Activated T-helper 9 cell treated with anti-CD3 and anti-CD28 coated beads, Interleukin-2, amount 50 U/mL, for 16 hours (primary cell): ENCODE measurements around the gene PTPRE.

ENCODE experiments used
- DNase-seq: peaks from one replicate; pipeline ENCODE4 v3.0.0-alpha.2; 2020; ENCODE audit warnings: low read depth

The PTPRE gene

GRCh38 chr10:127906548-127907377 is at the start of gene PTPRE:
Gene PTPRE (plus strand): TSS chr10:127907103. CDS start chr10:128040882, 133,779 bp downstream.
- peak; percentile 67 for DNase-seq

- no peak for DNase-seq
Measured at GRCh38 chr10:127860592-127860991, 46.3 kb upstream of the PTPRE start.

DNA sequence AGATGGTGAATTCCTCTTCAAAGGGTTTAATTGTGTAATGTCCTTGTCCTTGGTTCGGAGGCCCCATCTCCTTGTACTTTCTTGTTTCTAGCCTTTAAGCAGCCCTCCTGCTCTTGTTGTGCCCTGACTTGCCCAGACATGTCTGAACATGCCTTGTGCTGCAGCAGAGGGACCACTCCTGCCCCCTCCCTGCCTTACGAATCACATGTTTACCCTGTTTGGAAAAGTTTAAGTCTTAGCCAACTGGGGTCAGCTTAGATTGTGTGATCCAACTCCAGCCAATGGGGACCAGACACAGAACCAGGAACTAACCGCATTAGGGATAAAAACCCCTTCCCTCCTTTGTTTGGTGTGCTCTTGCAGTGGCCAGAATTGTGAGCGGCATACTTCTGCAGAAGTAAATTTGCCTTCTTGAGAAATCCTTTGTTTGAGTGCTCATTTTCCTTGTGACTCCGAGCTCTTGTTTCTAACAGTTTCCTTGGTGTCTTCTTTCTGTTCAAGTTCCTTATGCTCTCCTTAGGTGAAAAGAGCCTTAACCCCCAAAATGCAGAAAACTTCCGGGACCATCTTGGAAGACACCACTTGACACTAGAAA is 43.6 kb upstream of the PTPRE start:
- DNase-seq: no peak

DNA sequence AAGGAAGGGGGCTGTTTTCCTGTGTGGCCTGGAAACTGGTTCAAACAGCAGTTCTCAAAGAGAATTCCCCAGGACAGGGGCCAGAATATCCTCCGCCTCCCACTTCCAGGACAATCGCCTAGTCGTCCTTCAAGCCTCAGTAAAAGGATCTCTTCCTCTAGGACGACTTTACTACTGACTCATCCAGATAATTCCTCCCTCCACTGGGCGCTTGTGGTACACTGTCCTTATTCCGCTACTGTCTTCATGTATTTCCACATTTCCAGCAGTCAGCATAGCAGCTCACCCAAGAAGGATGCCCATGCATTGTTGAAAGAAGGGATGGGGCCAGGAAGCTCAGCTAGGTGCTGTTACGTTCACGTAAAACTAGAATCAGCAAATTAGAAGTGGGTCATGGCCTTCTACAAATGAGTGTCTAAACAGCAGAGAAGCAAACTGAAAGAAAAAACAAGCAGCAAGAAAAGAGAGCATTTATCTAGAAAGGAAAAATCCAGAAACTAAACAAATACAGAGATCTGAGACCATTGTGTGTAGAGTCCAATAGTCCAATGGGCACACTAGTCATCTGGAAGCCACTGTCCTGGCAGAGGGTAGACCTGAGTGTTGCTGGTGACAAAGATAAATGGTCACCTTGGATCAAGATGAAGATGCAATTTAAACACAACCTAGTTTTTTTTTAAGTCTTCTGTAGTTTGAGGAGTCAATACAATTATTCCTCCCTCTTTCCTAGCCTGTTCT is 40.5 kb upstream of the PTPRE start:
- no peak for DNase-seq

DNA sequence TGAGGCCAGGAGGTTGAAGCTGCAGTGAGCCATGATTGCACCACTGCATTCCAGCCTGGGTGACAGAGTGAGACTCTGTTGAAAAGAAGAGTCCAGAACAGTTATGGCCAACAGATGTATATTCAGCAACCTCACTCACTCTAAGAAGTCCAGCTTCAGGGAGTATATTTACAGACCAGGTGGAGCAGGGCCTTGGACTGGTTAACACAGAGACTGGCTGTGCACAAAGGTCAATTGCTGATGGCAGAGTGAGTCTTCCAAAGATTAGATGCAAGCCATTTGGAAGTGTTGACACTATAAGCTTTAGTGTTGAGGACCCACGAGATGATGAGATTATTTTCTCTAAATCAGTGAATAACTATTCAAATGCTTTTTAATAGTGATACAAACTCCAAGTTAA is 39.1 kb upstream of the PTPRE start:
- DNase-seq: no peak

GRCh38 chr10:127869329-127869728 is 37.6 kb upstream of the PTPRE start:
- DNase-seq: no peak

DNA sequence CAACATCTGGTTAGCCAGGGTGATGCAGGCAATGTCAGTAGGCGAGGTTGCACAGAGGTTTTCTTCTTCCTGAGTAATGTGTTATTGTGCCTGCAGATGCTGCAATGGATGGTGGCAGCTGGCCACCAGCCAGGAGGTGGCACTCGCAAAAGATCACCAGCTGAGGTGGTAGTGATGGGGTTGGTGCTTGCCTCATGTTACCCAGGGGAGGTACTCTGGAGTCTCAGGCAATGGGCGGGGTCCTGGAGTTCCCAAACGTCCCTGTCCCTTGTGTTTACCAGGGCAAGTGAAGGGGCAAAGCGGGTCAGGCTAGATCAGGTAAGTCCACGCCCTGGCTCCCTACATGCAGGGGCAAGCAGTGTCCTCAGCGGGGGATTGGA is 35.3 kb upstream of the PTPRE start:
- DNase-seq: no peak

- DNase-seq: no peak
Measured at GRCh38 chr10:127872011-127872761, 34.7 kb upstream of the PTPRE start.

DNA sequence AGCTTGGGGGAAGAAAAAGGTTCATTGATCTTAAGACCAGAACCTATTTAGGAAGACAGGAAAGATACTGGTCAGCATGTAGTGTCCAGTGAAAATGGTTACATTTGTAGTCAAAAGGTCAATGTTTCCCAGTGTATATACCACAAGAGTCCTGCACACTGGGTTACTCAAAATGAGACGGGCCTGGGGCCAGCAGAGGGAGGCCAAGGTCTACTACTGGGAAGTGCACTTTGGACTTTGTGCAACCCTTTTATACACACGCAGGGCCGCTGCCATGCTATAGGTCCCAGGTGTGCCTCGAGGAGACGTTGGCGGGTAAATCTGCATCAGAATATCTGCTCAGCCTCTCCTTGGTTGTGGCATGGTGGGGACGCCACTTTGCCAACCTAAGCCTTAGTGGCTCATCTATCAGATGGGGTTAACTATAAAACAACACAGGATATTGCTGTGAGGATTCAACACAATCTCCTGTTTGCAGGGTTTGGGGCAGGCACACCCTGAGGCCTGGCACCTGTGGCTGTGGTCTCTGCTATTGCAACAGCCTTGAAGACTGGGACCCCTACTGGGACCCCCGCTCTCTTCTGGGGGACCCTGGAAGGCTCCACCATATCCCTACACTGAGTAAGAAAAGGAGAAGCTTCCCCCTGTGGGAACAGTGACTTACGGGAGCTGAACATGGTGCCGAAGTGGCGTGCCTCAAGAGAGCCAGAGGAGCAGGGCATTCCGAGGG is 33.9 kb upstream of the PTPRE start:
- no peak for DNase-seq

- no peak for DNase-seq
Measured at GRCh38 chr10:127873901-127874470, 32.9 kb upstream of the PTPRE start.

- DNase-seq: no peak
Measured at GRCh38 chr10:127874671-127875448, 32.0 kb upstream of the PTPRE start.

DNA sequence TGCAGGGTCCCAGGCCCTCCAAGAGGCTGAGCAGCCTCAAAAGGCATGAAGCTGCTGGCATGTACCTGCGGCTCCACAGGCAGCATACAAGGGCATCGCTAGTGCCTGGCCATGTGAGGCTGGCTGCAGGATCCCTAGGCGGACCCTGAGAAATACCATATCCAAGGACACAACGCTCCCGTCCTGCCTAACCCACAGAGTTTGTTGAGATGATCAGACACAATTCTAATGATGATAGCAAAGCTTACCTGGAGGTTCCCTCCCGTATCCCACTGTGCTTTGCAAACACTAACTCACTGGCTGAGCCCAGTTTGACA is 31.5 kb upstream of the PTPRE start:
- no peak for DNase-seq

- DNase-seq: no peak
Measured at GRCh38 chr10:127875916-127876315, 31.0 kb upstream of the PTPRE start.

- no peak for DNase-seq
Measured at GRCh38 chr10:127877116-127877515, 29.8 kb upstream of the PTPRE start.

- no peak for DNase-seq
Measured at GRCh38 chr10:127877699-127878098, 29.2 kb upstream of the PTPRE start.

DNA sequence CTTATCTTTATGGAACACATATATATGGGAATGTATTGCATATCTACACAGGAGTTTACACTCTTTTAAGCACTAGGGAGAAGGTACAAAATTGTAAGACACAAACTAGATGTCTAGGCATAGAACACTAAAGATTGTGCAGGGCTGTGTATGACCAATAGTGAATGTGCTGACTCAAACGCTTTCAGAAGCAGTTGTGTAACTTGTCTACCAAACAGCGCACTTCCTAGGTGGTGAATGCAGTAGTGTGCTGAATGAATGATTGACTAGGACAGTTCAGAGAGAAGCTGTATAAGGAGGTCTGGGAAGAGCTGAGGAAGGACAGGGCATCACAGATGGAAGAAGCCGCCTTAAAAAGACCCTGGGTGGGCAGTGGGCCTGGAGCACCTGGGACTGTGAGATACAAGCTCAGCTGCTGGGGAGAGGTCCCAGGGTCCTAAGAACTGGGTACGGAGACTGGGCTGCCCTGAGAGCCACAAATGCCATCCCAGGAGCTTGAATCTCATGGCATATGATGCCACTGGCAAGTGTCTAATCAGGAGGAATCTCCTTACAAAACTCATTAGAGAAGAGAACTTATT is 28.3 kb upstream of the PTPRE start:
- no peak for DNase-seq

- DNase-seq: no peak
Measured at GRCh38 chr10:127880557-127880956, 26.3 kb upstream of the PTPRE start.

DNA sequence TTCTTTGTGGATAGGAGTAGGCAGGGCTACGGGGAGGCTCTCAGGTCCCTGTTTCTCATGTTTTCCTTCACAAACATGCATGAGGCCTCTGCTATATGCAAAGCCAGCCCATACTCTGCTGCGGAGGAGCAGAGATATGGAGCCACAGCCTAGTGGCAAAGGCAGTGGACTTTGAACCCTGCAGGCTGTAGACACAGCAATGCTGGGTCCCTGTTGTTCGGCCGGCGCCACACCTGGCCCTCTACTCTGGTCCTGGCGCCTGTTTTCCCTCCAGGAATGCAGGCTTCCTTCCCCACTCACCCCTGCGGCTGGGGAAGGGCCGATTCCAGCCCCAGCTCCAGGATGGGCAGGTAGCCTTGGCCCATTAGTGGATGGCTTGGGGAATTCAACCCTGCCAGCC is 25.6 kb upstream of the PTPRE start:
- DNase-seq: no peak

GRCh38 chr10:127882391-127882790 is 24.5 kb upstream of the PTPRE start:
- DNase-seq: no peak

- no peak for DNase-seq
Measured at GRCh38 chr10:127882801-127883459, 24.0 kb upstream of the PTPRE start.
